Measurements from ENCODE around the gene NACA2.
"Not testable (repeated sequence)": the region's sequence is repeated elsewhere in the genome, so short reads cannot be mapped to it uniquely, and the experiment has no call there.

Gene NACA2

GRCh38 chr17:61591018-61591417 lies at the start of gene NACA2:
Gene NACA2, minus strand, starts transcription at chr17:61591219. Its CDS starts 39 bp downstream, at chr17:61591180.
- DNase-seq: no peak

GRCh38 chr17:61639818-61640217 lies 48.8 kb upstream of the NACA2 start:
- DNase-seq: no peak

- no peak for DNase-seq
These were observed 47.1 kb upstream of the NACA2 start for GRCh38 chr17:61638087-61638486.

- DNase-seq: no peak
These were observed 45.0 kb upstream of the NACA2 start for GRCh38 chr17:61635913-61636432.

GRCh38 chr17:61634942-61635538 lies 44.0 kb upstream of the NACA2 start:
- DNase-seq: no peak

- DNase-seq: no peak
These were observed 43.1 kb upstream of the NACA2 start for GRCh38 chr17:61634011-61634539.

GRCh38 chr17:61632826-61633225 lies 41.8 kb upstream of the NACA2 start:
- no peak for DNase-seq

GRCh38 chr17:61631800-61632199 lies 40.8 kb upstream of the NACA2 start:
- DNase-seq: no peak

GRCh38 chr17:61628158-61628557 lies 37.1 kb upstream of the NACA2 start:
- not testable (repeated sequence) for DNase-seq

GRCh38 chr17:61627658-61628057 lies 36.6 kb upstream of the NACA2 start:
- DNase-seq: no peak

- no peak for DNase-seq
These were observed 36.1 kb upstream of the NACA2 start for GRCh38 chr17:61627125-61627524.

- no peak for DNase-seq
These were observed 34.5 kb upstream of the NACA2 start for GRCh38 chr17:61625564-61625963.

- DNase-seq: no peak
These were observed 33.9 kb upstream of the NACA2 start for GRCh38 chr17:61624951-61625350.

GRCh38 chr17:61621317-61621716 lies 30.3 kb upstream of the NACA2 start:
- no peak for DNase-seq

GRCh38 chr17:61619953-61620352 lies 28.9 kb upstream of the NACA2 start:
- no peak for DNase-seq

- DNase-seq: no peak
These were observed 28.5 kb upstream of the NACA2 start for GRCh38 chr17:61619493-61619892.

GRCh38 chr17:61618950-61619349 lies 27.9 kb upstream of the NACA2 start:
- DNase-seq: no peak

GRCh38 chr17:61617330-61617729 lies 26.3 kb upstream of the NACA2 start:
- DNase-seq: no peak

- DNase-seq: no peak
These were observed 25.8 kb upstream of the NACA2 start for GRCh38 chr17:61616783-61617182.

GRCh38 chr17:61614219-61614618 lies 23.2 kb upstream of the NACA2 start:
- DNase-seq: no peak

- DNase-seq: no peak
These were observed 20.3 kb upstream of the NACA2 start for GRCh38 chr17:61611323-61611722.

GRCh38 chr17:61605692-61606091 lies 14.7 kb upstream of the NACA2 start:
- DNase-seq: no peak

GRCh38 chr17:61601297-61601696 lies 10.3 kb upstream of the NACA2 start:
- no peak for DNase-seq

GRCh38 chr17:61600621-61601020 lies 9.6 kb upstream of the NACA2 start:
- no peak for DNase-seq

- DNase-seq: no peak
These were observed 8.6 kb upstream of the NACA2 start for GRCh38 chr17:61599608-61600007.

Measured in NCI-H1436 treated with DMSO at 0.1 percent for 48 hours (cell line).